Stimulated activated CD8-positive, alpha-beta memory T cell treated with anti-CD3 and anti-CD28 coated beads, Interleukin-2, amount 100 ng/mL, for 48 hours (primary cell): ENCODE measurements around the gene ZNF732.
A peak's percentile ranks its signal among the peaks of the same experiment; 100 is the strongest.
"Not testable (repeated sequence)": the region's sequence is repeated elsewhere in the genome, so short reads cannot be mapped to it uniquely, and the experiment has no call there.

Source experiments
- DNase-seq, 2 donors: peaks; one replicate each; pipeline ENCODE4 v3.0.0-alpha.2; 2020; ENCODE audit warnings: low read depth in 2 of 2

The ZNF732 gene

GRCh38 chr4:253936-254756 lies 51.1 kb downstream of the ZNF732 start:
- DNase-seq: no peak

- DNase-seq: no peak
These were observed 53.1 kb downstream of the ZNF732 start for GRCh38 chr4:252065-252601.

- DNase-seq: peak in 1 of 2 donors; percentile 12
These were observed 60.8 kb downstream of the ZNF732 start for GRCh38 chr4:244471-244870.

GRCh38 chr4:243426-243825 lies 61.8 kb downstream of the ZNF732 start:
- DNase-seq: no peak

- DNase-seq: peak; percentile 24 to 39
These were observed 63.0 kb downstream of the ZNF732 start for GRCh38 chr4:242121-242848.

GRCh38 chr4:241411-241810 lies 63.9 kb downstream of the ZNF732 start:
- not testable (repeated sequence) for DNase-seq

GRCh38 chr4:236028-236427 lies 69.2 kb downstream of the ZNF732 start:
- no peak for DNase-seq

- no peak for DNase-seq
These were observed 71.1 kb downstream of the ZNF732 start for GRCh38 chr4:234178-234577.

- no peak for DNase-seq
These were observed 81.3 kb downstream of the ZNF732 start for GRCh38 chr4:223913-224497.
